GM15510 (cell line): ENCODE data around the gene TRAPPC13.

ENCODE experiments used
- POLR2A ChIP-seq: IDR thresholded peaks from 3 replicates; pipeline ENCODE4 v1.6.1; 2011; ENCODE audit warnings: borderline replicate concordance; ENCODE audit not compliant: insufficient read length; ENCODE audit errors: extremely low read depth

TRAPPC13 gene, protein sequence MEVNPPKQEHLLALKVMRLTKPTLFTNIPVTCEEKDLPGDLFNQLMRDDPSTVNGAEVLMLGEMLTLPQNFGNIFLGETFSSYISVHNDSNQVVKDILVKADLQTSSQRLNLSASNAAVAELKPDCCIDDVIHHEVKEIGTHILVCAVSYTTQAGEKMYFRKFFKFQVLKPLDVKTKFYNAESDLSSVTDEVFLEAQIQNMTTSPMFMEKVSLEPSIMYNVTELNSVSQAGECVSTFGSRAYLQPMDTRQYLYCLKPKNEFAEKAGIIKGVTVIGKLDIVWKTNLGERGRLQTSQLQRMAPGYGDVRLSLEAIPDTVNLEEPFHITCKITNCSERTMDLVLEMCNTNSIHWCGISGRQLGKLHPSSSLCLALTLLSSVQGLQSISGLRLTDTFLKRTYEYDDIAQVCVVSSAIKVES

DNA sequence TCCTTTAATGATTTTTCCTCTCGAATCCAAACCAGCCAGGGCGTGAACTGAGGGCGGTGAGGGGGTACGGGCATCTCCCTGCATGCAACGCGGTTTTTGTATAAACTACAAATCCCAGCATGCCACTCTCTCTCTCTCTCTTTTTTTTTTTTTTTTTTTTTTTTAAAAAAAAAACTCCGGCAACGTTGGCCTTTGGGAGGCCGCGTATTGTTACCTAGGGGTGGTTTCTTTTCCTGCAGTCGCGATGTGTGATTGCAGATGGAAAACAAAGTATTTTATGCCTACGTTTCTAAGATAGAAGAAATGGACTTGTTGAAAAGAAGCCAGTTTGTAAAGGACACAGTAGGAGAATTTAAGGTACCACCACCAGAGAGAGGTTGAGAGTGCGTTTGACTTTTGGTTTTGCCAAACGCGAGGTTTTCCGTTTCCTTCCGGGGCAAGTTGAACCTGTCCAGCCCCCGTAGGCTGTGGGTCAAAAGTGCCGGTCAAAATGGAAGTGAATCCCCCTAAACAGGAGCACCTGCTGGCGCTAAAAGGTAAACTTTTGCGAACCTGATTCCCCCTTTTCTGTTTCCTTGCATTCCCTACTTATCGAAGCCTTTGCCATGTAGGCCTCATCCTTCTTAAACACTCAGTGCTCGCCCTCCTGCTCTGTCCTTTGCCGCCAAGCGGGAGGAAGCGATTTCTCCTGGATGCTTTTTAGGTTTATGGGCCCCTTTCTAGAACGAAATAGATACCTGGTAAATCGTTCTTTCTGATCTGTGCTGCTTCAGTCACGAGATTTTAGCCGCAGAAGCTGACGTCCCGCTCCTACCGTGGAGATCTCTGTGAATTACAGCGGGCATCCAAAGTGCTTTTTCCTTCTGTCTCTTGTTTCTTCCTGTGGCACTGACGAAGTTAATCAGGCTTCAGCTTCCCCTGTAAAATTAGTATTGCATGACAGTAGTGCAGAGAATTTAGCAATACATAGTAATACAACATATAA is at the start of gene TRAPPC13, which contains the start of gene SHLD3:
Gene TRAPPC13, plus strand, starts transcription at position 457 of the 985 bp plus-strand sequence. Its CDS starts 34 bp downstream, at position 491.
Gene SHLD3, plus strand, starts transcription at position 457 of the 985 bp plus-strand sequence. CDS start 4,561 bp downstream, outside the sequence.
- TF ChIP-seq POLR2A: peak; percentile 56

DNA sequence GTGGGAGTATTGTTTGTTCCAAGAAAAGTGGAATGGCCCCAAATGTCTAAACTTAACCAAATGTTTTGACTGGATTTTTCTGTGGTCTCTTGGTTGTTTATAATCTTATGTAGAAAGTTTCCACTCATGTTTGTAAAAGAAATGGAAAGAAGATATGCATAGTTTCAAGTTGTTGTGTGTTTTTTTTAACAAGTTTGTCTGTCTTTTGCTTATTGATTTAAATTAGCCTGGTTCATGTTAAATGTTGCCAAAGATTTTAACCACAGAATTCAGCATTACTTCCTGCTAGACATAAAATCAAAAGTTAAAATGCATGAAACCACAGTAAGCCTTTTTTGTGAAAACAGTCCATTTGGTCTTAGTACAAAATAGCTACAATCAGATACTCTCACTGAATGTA is 47.7 kb upstream of the TRAPPC13 start:
- no peak for TF ChIP-seq POLR2A

DNA sequence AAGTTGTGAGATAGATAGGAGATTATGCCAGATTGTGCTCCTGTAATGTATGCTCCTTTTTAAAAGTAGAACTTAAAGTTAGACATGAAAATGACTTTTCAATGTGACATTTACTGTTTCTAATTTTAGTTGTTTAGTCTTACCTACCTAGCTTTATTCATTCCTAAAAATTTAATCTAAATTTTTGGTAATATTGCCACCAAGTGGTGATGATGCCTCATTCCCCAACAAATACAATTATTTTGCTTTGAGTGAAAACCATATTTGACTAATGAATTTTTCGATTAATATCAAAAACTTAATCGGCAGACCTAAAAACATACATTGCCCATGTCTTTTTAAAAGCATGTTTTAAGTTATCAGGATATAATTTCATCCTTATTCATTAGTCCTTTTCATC is 36.1 kb upstream of the TRAPPC13 start:
- no peak for TF ChIP-seq POLR2A

DNA sequence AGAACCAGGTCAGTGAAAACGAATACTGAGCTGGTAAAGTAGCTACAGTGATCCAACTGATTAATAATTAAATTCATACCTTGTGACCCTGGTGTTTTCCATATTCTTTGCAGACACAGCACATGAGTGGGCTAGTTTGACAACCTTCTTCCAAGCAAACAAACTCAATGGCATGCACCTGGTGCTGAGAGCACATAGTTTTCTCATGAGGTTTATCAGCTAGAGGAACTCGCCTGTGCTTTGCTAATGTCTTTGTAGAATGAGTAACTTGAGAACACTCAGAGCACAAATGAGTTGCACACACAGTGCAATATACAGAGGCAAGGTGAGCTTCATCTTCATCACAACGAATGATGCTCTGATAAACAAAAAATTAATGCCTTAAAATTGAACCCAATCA is 13.3 kb upstream of the TRAPPC13 start:
- TF ChIP-seq POLR2A: no peak

DNA sequence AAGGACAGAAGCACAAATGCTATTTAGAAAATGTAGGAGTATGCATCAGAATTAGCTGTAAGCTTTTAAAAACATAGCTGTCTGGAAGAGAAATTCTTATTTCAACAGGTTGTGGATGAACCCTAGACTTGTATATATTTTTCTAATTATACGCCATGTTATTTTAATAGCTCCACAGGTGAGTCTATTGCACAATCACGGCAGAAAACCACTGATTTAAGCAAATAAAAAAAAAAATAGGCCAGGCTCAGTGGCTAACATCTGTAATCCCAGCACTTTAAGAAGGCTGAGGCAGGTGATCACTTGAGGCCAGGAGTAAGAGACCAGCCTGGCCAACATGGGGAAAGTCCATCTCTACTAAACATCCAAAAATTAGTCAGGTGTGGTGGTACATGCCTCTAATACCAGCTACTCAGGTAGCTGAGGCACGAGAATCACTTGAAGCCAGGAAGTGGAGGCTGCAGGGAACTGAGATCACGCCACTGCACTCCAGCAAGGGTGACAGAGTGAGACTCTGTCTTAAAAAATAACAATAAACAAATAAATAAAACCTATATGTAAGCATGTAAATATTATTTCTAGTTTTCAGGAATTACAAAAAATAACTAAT is 12.4 kb upstream of the TRAPPC13 start:
- TF ChIP-seq POLR2A: no peak

DNA sequence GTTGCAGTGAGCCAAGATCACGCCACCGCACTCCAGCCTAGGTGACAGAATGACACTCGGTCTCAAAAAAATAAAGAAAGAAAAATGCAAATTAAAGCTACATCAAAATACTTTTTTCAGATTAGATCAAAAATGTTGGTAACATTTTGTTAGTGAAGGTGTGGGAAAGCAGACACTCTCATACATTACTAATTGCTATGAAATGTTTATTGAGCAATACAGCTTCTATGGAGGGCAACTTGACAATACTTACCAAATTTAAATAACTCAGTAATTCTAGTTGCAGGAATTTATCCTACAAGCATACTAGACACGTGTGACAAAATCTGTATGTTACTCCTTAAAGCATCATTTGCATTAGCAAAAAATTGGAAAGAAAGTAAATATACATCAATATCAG is 4.8 kb upstream of the TRAPPC13 start:
- no peak for TF ChIP-seq POLR2A

DNA sequence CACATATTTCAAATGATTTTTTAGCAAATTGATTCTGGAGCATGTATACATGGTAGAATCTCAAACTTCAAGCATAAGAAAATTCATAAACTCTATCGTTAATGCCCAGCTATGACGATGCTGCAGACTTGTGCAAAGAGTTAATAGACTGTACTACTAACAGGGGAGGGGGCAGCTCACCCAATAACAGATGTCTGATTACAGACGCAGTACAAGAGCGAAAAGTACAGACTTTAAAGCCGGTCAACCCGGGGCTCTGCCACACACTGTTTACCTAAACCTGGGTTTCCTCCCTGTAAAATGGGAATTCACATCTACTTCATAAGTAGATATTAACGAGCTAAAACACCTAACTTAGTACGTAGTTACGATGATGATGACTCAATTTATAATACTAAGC is 1.3 kb upstream of the TRAPPC13 start:
- TF ChIP-seq POLR2A: no peak

DNA sequence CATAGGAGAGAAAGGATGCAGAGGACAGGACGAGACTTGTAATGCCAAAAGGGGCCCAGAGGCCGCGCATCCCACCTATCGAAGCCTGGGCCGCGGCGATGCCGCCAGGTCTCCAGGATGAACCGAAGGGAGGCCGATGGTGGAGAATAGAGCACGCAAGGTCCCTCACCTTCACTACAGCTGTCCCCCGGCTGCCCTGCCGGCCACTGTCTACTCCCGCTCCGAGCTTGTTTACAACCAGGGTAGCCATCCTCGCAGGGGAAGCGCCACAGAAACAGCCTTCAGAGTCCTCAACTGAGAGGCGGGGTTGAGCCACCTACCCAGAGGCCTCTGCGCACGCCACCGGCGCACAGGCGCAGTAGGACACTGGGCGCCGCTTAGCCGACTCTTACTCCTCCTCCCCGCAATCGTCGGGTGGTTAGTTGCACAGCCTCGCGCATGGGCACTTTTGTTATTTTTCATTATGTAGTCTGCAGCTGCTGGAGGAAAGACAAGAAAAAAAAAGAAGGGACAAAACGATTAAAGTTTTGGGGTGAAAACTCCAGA is 729 bp upstream of the TRAPPC13 start, which contains the start of gene TRIM23:
Gene TRIM23, minus strand, starts transcription at position 309 of the 546 bp plus-strand sequence. Its CDS starts 59 bp downstream, at position 250.
- TF ChIP-seq POLR2A: peak; percentile 72

DNA sequence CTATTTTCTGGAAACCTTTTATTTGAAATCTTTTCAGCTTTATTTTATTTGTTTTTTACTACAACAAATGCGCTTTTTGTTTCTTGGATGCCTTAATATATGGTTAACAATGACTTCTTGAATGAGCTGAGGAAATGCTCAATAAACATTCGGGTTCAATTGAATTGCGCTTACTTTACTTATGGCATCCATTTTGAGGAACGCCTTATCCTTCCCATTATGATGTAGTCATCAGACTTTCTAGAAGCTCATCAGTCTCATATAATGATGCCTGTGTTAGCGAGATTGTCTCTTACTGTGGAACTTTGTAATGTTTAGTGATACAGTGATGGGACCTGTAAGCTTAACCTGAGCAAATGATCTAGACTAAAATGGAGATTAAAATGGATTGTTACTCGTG is 916 bp downstream of the TRAPPC13 start:
- TF ChIP-seq POLR2A: no peak

DNA sequence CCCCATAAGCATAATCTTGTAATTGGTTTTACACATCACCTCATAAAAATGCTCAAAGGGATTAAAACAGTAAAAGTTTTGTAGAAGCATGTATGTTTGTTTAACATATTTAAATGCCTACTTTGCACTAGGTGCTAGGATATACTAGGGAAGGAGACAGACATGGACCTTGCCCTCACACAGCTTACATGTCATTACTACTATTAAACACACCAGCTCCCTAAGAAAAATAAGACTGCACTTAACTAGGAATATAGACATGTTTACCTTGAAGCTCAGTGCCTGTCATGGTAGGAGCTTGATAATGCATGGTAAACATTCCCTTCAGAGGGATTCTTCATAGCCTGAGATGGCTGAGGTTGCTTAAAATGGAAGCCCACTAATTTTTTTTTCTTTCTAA is 6.2 kb downstream of the TRAPPC13 start:
- no peak for TF ChIP-seq POLR2A

DNA sequence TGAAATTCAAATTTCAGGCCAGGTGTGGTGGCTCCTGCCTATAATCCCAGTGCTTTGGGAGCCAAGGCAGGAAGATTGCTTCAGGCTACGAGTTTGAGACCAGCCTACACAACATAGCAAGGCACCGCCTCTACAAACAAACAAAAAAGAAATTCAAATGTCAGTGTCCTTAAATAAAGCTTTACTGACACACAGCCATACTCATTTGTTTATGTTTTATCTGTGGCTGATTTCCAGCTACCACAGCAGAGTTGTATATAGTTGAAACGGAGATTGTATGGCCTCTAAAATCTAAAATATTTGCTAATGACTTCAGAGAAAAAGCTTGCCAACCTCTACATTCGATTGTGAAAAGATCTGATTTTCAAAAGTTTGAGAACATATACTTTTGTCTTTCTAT is 15.4 kb downstream of the TRAPPC13 start:
- TF ChIP-seq POLR2A: no peak

DNA sequence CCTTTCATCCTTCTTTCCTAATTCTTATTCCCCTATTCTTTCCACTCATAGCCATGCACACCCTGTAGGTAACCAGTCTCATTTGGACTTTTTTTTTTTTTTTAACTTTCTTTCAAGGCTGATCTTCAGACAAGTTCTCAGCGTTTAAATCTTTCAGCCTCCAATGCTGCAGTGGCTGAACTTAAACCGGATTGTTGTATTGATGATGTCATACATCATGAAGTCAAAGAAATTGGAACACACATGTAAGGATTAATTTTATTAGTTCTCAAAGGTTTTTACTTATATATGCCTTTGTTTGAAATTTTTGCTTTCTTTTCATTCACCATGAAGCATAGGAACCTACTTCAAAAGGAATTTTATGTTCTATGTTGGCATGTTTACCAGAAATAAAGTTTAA is 22.1 kb downstream of the TRAPPC13 start:
- no peak for TF ChIP-seq POLR2A

DNA sequence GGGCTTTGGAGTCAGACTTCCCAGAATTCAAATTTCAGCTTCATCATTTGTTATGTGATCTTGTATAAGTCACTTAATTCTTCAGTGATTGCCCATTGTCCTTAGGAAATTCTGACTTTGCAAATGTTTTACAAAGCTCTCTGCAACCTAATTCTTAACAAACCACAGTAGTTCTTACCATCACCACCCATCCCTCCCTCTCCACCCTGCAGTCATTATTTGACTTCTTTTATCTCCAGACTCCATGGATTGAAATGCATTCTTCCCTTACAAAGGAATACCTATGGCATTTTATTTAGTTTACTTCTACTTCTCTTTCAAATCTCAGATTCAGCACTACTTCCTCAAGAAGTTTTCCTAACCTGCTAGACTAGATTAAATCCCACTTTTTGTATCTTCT is 23.1 kb downstream of the TRAPPC13 start:
- no peak for TF ChIP-seq POLR2A

DNA sequence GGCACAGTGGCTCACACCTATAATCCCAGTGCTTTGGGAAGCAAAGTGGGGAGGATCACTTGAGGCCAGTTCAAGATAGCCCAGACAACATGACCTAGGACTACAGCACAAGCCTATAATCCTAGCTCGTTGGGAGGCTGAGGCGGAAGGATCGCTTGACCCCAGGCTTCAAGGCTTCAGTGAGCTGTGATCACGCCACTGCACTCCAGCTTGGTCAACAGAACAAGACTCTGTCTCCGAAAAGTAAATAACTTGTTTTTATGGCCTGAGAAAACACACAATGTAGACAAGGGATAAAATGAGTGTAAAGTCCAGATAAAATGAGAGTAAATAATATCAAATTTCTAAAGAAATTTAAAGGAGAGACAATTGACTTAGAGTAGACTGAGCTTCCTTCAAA is 26.3 kb downstream of the TRAPPC13 start:
- no peak for TF ChIP-seq POLR2A

DNA sequence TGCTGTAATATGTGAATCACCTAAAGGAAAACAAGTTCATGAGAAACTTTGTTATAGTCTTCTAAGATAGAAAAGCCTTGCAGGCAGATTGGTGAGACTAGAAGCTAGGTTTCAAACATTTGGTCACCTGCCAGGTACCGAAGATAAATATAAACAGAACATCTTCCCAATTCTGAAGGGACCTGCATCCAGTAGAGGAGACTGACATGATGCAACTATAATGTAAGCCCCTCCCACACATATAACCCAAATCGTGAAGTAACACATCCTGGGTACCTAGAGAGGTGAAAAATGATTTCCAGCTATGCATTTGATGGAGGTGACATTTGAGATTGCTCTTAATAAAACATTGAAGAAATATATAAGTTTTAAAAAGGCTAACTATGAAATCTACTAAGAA is 29.9 kb downstream of the TRAPPC13 start:
- TF ChIP-seq POLR2A: no peak

DNA sequence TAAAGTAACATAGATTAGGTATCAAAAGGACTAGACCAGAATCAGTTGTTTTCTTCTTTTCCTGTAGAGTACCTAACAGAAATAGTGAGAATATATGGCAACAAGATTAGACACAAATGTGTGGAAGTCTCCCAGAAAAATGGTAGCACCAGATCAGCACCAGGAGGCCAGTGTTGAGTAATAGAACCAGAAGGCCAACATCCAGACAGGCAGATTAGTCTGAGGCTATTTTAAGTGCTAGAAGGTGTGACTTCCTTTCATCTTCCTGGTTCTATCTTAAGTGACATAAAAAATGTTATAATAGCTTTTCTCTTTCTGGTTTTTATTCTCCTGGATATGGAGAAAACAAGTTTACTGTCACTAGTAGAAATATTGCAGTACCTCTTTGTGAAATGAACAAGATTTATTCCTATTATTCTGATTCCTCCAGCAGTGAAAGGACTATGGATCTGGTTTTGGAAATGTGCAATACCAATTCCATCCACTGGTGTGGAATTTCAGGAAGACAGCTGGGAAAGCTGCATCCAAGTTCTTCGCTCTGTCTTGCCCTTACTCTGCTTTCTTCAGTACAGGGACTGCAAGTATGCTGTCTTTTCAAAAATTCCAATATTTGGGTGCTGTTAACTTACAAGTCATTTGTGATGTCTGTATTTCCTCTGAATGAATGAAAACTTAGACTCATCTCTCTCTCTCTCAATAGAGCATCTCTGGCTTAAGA is 39.1 kb downstream of the TRAPPC13 start:
- no peak for TF ChIP-seq POLR2A
